NT2/D1 (cell line): ENCODE measurements around the gene RHOH.

Experiments
- SUZ12 ChIP-seq: IDR thresholded peaks from 2 replicates; pipeline ENCODE4 v1.6.1; 2011; ENCODE audit not compliant: insufficient read length, insufficient read depth; ENCODE audit errors: extremely low read depth
- YY1 ChIP-seq: IDR thresholded peaks from 2 replicates; pipeline ENCODE4 v1.6.1; 2011; ENCODE audit not compliant: insufficient read length, insufficient read depth
- ZNF274 ChIP-seq: IDR thresholded peaks from 2 replicates; pipeline ENCODE4 v1.6.1; 2011; ENCODE audit warnings: mild to moderate bottlenecking, low read depth, low read length

GRCh38 chr4:40276546-40276945, 79.7 kb downstream of the RHOH start:
- no peak for TF ChIP-seq SUZ12
- TF ChIP-seq YY1, result no peak
- TF ChIP-seq ZNF274, result no peak
